GM23248 (cell line): Measurements from ENCODE around the gene VRK3. TPM values are rescaled to one million over a fixed set of nuclear protein-coding genes. Genes with fewer than 3 reads are reported as not detected.
"Not testable (repeated sequence)": the region's sequence is repeated elsewhere in the genome, so short reads cannot be mapped to it uniquely, and the experiment has no call there.

Source experiments
- DNase-seq: peaks from one replicate; pipeline ENCODE4 v3.0.0-alpha.2; 2015
- H2AFZ ChIP-seq: fragments of 200-600 bp; sonication (generic); 2 replicates; pipeline ENCODE4 v1.6.1; 2016; ENCODE audit warnings: antibody characterized with exemption
- H3F3A ChIP-seq: fragments of 200-600 bp; sonication (generic); 2 replicates; pipeline ENCODE4 v1.6.1; 2016; ENCODE audit warnings: mild to moderate bottlenecking, antibody characterized with exemption, mixed run types; ENCODE audit not compliant: insufficient read depth
- H3K27ac ChIP-seq: fragments of 200-600 bp; sonication (generic); 2 replicates; pipeline ENCODE4 v1.5.1; 2016; ENCODE audit warnings: mild to moderate bottlenecking
- H3K27me3 ChIP-seq: fragments of 200-600 bp; sonication (generic); replicated peaks from 2 replicates; pipeline ENCODE4 v1.6.1; 2016; ENCODE audit warnings: mild to moderate bottlenecking; ENCODE audit not compliant: insufficient read depth
- H3K36me3 ChIP-seq: fragments of 200-600 bp; sonication (generic); 2 replicates; pipeline ENCODE4 v1.6.1; 2016; ENCODE audit warnings: low read depth, mild to moderate bottlenecking
- H3K4me1 ChIP-seq: fragments of 200-600 bp; sonication (generic); 2 replicates; pipeline ENCODE4 v1.6.1; 2016; ENCODE audit warnings: mild to moderate bottlenecking; ENCODE audit not compliant: insufficient read depth
- H3K4me2 ChIP-seq: fragments of 200-600 bp; sonication (generic); one replicate; pipeline ENCODE4 v1.6.1; 2016; ENCODE audit warnings: mild to moderate bottlenecking; ENCODE audit not compliant: unreplicated experiment
- H3K4me3 ChIP-seq: fragments of 200-600 bp; sonication (generic); 2 replicates; pipeline ENCODE4 v1.5.1; 2016; ENCODE audit warnings: mild to moderate bottlenecking
- H3K79me2 ChIP-seq: fragments of 200-600 bp; sonication (generic); 2 replicates; pipeline ENCODE4 v1.6.1; 2016; ENCODE audit warnings: mild to moderate bottlenecking; ENCODE audit not compliant: insufficient read depth
- H3K9ac ChIP-seq: fragments of 200-600 bp; sonication (generic); 2 replicates; pipeline ENCODE4 v1.6.1; 2016; ENCODE audit warnings: mild to moderate bottlenecking
- H3K9me2 ChIP-seq: fragments of 200-600 bp; sonication (generic); 2 replicates; pipeline ENCODE4 v1.6.1; 2016; ENCODE audit warnings: mixed run types, mild to moderate bottlenecking, moderate library complexity; ENCODE audit not compliant: insufficient read depth
- H3K9me3 ChIP-seq: fragments of 200-600 bp; sonication (generic); one replicate; pipeline ENCODE4 v1.6.1; 2017; ENCODE audit warnings: low read depth
- H4K20me1 ChIP-seq: fragments of 200-600 bp; sonication (generic); 2 replicates; pipeline ENCODE4 v1.6.0; 2016; ENCODE audit not compliant: insufficient read depth
- EZH2 ChIP-seq: fragments of 200-600 bp; sonication (generic); IDR thresholded peaks from 2 replicates; pipeline ENCODE4 v1.6.1; 2018; ENCODE audit warnings: antibody characterized with exemption, mild to moderate bottlenecking; ENCODE audit not compliant: insufficient read depth, poor library complexity, severe bottlenecking
- EZH2phosphoT487 ChIP-seq: fragments of 200-600 bp; sonication (generic); IDR thresholded peaks from 2 replicates; pipeline ENCODE4 v1.6.1; 2018; ENCODE audit warnings: antibody characterized with exemption, moderate library complexity, mild to moderate bottlenecking, low read depth; ENCODE audit not compliant: insufficient read depth
- WGBS, 2 experiments: methylation state at CpG; one replicate each; pipeline ENCODE4 v1.1.6; 2015 to 2017; ENCODE audit warnings: low lambda C conversion rate in 2 of 2, low coverage in 1 of 2; ENCODE audit errors: missing lambda C conversion rate in 2 of 2; 5-methylcytosine and 5-hydroxymethylcytosine counted together
- in situ Hi-C: fragments of 300-500 bp; cut with MboI; formaldehyde crosslinking; loops from 2 replicates; pipeline ENCODE4 v1.15.0; 2020
- polyA plus RNA-seq: library from polyadenylated mRNA; unstranded; fragments of >200 nt; fragmentation: Nextera tagmentation; extraction: Ambion mirVana; gene quantifications from 2 replicates; pipeline ENCODE4 v1.2.1, GENCODE V29; 2016
- total RNA-seq: library from RNA; depleted of rRNA; stranded (reverse); fragments of >200 nt; shearing (Covaris generic); gene quantifications from 2 replicates; pipeline ENCODE4 v1.2.3, GENCODE V29; 2014

Gene VRK3
- total and polyA plus RNA-seq, 2 experiments from 2014 or later = 30.8 to 45.6 TPM

DNA sequence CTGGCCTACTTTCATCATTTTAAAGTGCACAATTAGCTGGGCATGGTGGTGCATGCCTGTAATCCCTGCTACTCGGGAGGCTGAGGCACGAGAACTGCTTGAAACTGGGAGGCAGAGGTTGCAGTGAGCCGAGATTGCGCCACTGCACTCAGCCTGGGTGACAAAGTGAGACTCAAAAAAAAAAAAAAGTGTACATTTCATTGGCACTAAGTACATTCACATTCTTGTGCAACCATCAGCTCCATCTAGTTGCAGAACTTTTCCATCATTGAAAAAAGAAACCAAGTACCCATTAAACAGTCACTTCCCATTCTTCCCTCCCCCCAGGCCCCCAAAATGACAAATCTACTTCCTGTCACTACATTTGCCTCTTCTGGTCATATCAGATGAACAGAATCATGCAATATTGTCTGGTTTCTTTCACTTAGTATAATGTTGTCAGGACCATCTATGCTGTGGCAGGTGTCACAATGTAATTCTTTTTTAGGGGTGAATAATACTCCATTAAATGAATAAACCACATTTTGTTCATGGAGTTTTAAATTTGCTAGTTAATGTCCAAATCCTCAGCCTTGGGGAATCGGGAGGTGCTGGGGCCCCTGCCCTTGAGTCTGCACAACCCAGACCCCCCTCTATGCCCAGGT, 56.8 kb downstream of the VRK3 start:
- in situ Hi-C loops = no loop called here
- Histone ChIP-seq H3K36me3 (no peaks in the 10 kb centered on the region), H3F3A (no peaks in the 10 kb centered on the region), H4K20me1 (no peaks in the 10 kb centered on the region), H3K79me2 (no peaks in the 10 kb centered on the region), H3K4me1 (no peaks in the 10 kb centered on the region), H3K9ac (no peak overlapping the region), H3K27ac (no peak overlapping the region), H3K4me3 (no peak overlapping the region), H3K27me3 (no peaks in the 10 kb centered on the region), H3K9me3 (no peaks in the 10 kb centered on the region), H3K9me2 (no peaks in the 10 kb centered on the region), H2AFZ (no peak overlapping the region), H3K4me2 (no peak overlapping the region)
- TF ChIP-seq EZH2phosphoT487 (no peak), EZH2 (no peak)
- DNase-seq = peak; percentile 9
- WGBS, 2 experiments = 39 to 44% methylated on average over 5 of the region's 5 CpGs

DNA sequence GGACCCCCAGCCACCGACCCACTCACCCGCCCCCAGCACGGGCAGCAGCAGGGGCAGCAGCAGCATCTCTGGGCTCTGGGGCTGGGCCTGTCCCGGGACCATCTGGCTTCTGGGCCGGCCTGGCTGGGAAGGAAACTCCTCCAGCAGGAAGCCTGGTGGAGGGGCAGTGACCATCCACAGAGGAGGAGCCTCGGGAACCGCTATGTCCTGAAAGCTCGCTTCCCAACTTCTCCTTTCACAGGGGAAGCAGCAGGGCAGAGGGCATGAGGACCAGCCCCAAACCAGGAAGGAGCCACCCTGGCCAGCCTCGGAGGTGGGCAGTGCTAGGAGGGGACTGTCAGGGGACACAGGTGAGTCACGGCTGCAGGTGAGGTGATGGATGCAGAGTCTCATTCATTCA, 64.2 kb downstream of the VRK3 start, which contains the start of gene SIGLEC11:
Gene SIGLEC11 (minus strand): TSS at position 193 of the 400 bp plus-strand sequence. CDS start 91 bp downstream, at position 102.
- 29 to 54% methylated on average over 5 of the region's 10 CpGs for WGBS, 2 experiments

DNA sequence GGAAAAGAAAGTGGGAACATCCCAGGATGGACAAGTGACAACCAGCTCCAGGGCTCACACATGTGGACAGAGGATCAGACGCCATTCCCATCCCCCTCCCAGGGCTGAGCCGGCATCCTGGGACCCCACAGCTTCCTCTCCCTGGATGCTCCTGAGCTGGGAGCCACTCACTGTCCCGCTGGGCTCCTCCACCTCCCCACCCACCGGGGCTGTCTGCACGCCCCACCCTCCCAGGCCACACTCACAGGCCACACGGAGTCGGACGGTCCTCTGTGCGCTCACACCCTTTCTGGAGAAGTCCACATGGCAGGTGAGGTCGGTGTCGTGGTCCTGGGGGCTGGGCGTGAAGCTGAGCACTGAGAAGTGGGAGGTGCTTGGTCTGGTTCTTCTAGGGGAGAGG, 65.3 kb downstream of the VRK3 start:
- 29% methylated on average over 5 of the region's 12 CpGs; no CpG with 5 or more reads in 1 of the 2 experiments for WGBS, 2 experiments
- H3K9me3 ChIP-seq, H3K27me3 ChIP-seq, H3K9ac ChIP-seq, H3K27ac ChIP-seq, H3K36me3 ChIP-seq, H3K4me3 ChIP-seq, H2AFZ ChIP-seq, H3F3A ChIP-seq, in situ Hi-C loops, H3K79me2 ChIP-seq, H3K4me2 ChIP-seq, DNase-seq, H4K20me1 ChIP-seq, H3K4me1 ChIP-seq, H3K9me2 ChIP-seq: not testable (repeated sequence)

More for the DNA sequence above, 64.2 kb downstream of the VRK3 start, which contains the start of gene SIGLEC11:
- H3F3A ChIP-seq, H3K36me3 ChIP-seq, H3K79me2 ChIP-seq, H4K20me1 ChIP-seq, H3K4me3 ChIP-seq, H3K4me1 ChIP-seq, H3K27ac ChIP-seq, H3K9ac ChIP-seq, H3K4me2 ChIP-seq, H3K9me3 ChIP-seq, H2AFZ ChIP-seq, H3K9me2 ChIP-seq, DNase-seq, H3K27me3 ChIP-seq, in situ Hi-C loops: not testable (repeated sequence)

DNA sequence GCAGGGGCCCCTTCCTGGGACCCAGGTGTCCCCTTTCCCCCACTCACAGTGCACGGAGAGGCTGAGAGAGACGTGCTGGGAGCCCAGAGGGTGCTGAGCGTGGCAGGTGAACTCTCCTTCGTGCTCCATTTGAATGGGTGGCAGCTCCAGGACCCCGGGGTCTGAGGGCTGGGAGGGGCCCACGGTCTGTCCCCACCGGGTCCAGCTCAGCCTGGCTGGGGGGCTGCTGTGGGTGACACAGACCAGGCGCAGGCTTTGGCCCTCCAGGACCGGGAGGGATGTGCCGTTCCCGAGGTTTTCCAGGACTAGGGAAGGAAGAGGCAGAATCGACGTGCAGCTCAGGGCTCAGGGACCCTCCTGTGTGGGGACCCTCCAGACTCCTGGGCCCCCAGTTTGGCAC, 66.6 kb downstream of the VRK3 start:
- in situ Hi-C loops, H3K4me3 ChIP-seq, H3K9me2 ChIP-seq, H3K9me3 ChIP-seq, H3K9ac ChIP-seq, H4K20me1 ChIP-seq, H3F3A ChIP-seq, H2AFZ ChIP-seq, H3K79me2 ChIP-seq, DNase-seq, H3K4me1 ChIP-seq, H3K4me2 ChIP-seq, H3K27ac ChIP-seq, H3K27me3 ChIP-seq, H3K36me3 ChIP-seq: not testable (repeated sequence)
- 24 to 28% methylated on average over 10 to 13 of the region's 13 CpGs for WGBS, 2 experiments

DNA sequence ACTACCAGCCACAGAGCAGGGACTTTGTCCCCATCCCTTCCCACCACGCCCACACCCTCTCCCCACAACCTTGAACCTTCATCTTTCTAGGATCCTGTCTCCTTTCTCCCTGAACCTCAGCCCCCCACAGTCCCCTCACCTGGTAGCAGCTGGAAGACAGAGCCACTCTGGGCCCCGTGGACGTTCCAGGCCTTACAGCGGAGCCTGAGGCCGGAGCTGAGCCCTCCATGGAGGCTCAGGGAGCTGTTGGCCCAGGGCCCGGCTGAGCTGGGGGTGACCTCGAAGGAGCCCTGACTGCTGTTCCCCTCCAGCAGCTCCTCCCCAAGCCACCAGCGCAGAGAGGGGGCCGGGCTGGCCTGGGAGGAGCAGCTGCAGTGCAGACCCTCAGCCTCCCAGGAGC, 67.0 kb downstream of the VRK3 start:
- H3K4me3 ChIP-seq, H3K9me3 ChIP-seq, H3K4me1 ChIP-seq, H3K79me2 ChIP-seq, H3K27ac ChIP-seq, DNase-seq, H3K9ac ChIP-seq, H3K9me2 ChIP-seq, H3K27me3 ChIP-seq, H2AFZ ChIP-seq, H3K36me3 ChIP-seq, H4K20me1 ChIP-seq, H3K4me2 ChIP-seq, in situ Hi-C loops, H3F3A ChIP-seq: not testable (repeated sequence)
- 15 to 18% methylated on average over 6 to 9 of the region's 9 CpGs for WGBS, 2 experiments
